ENCODE data around the gene POMT1. TPM values are rescaled to one million over a fixed set of nuclear protein-coding genes. Genes with fewer than 3 reads are reported as not detected.

Gene POMT1
- total RNA-seq, 1 experiment from 2014 or later = 15.8 TPM

DNA sequence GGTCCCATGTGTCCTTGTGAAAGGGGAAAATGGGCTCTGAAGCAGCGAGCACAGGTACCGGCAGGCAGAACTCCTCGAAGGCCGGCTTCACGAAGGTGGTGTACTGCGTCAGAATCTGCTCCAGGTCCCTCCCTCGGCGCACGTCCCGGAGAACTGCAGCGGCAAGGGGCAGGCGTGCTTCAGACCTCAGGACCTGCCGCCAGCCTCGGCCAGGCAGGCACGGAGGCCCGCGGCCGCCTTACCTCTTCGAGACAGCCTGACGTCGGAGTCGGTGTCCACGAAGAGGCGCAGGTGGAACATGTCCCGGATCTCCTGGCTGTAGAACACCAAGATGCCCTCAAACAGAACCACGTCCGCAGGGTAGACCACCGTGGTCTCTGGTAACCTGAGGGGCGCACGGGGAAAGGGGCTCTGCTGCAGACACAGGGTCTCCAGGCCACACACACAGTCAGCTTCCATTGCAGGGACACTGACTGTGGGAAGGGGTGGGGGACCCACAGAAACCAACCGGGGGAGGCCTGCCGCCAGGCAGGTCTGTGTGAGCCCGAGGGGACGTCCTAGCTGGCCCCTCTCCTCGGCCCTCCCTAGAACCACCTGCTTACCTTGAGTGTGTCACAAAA, 26.3 kb downstream of the POMT1 start:
- CTCF ChIA-PET = interaction anchor here (0.7 kb wide), 1 partner anchor 1644 kb away, joined by 3 read pairs; no protein-coding TSS in a partner anchor
- no TSS peak for BruUV-seq (replicated peaks)
- no peak overlapping the region for H3K4me3 Mint-ChIP-seq (ENCODE audit: low read depth, unreplicated experiment)
- intact Hi-C loops (cut with micrococcal nuclease; ENCODE audit: unreplicated experiment) = no loop called here
- no peaks in the 10 kb centered on the region for H3K4me1 Mint-ChIP-seq (ENCODE audit: low read depth, unreplicated experiment)
- TF ChIP-seq, protein P1, sequence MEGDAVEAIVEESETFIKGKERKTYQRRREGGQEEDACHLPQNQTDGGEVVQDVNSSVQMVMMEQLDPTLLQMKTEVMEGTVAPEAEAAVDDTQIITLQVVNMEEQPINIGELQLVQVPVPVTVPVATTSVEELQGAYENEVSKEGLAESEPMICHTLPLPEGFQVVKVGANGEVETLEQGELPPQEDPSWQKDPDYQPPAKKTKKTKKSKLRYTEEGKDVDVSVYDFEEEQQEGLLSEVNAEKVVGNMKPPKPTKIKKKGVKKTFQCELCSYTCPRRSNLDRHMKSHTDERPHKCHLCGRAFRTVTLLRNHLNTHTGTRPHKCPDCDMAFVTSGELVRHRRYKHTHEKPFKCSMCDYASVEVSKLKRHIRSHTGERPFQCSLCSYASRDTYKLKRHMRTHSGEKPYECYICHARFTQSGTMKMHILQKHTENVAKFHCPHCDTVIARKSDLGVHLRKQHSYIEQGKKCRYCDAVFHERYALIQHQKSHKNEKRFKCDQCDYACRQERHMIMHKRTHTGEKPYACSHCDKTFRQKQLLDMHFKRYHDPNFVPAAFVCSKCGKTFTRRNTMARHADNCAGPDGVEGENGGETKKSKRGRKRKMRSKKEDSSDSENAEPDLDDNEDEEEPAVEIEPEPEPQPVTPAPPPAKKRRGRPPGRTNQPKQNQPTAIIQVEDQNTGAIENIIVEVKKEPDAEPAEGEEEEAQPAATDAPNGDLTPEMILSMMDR (IDR thresholded peaks at IDR 0.05; ENCODE audit: unreplicated experiment) = no peak
- H3K27ac Mint-ChIP-seq (ENCODE audit: unreplicated experiment) = no peak overlapping the region
- H3K27me3 Mint-ChIP-seq (ENCODE audit: unreplicated experiment) = no peaks in the 10 kb centered on the region
- peaks cover 19% of the 10 kb centered on the region for H3K36me3 Mint-ChIP-seq (ENCODE audit: insufficient read depth, unreplicated experiment)
- DNase-seq = no peak
- H3K9me3 Mint-ChIP-seq (ENCODE audit: low read depth, unreplicated experiment) = no peaks in the 10 kb centered on the region

DNA sequence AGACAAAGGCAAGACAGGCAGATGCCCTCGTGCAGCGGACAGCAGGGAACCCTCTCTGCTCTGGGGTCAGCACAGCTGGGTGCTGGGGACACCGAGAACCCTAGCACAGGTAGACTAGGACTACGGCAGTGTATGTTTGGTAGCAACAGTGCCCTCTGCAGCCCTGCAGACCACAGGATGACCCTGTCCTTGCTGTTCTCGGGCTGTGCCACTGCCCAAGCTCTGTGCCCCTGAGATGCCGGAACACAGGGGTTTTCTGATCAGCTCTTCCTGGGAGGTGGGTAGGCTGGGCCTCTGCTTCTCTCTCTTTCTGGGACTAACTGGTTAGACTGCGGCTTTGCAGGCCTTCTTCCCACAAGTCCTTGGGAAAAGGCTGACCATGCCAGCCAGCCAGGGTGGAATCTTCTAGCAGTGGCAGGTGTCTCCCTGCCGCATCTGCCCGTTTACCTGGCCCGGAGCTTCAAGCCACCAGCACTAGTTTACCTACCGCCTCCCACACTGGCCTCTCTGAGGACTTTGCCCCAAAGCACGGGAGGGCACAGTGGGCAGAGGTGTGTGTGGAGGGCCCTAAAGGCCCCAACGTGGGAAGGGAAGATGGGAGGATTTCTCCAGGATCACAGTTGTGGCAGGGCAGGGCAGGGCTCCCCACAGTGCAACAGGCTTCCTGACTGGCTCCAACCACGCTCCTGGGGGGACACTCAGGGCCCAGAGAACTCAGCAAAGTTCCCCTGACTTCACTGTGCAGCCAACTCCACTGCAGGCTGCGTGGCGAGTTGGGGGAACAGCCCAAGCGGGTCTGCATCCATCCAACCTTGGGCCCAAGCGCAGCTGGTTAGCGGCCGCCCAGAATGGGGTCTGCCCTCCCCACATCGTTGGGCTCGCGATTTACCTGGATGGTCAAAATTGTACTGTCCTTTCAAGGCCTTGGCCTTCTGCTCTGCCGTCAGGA, 27.2 kb downstream of the POMT1 start:
- Mint-ChIP-seq H3K4me1 (ENCODE audit: low read depth, unreplicated experiment) (no peaks in the 10 kb centered on the region), H3K4me3 (ENCODE audit: low read depth, unreplicated experiment) (peak overlapping the region; percentile 70), H3K27ac (ENCODE audit: unreplicated experiment) (no peak overlapping the region), H3K27me3 (ENCODE audit: unreplicated experiment) (no peaks in the 10 kb centered on the region), H3K36me3 (ENCODE audit: insufficient read depth, unreplicated experiment) (peaks cover 15% of the 10 kb centered on the region), H3K9me3 (ENCODE audit: low read depth, unreplicated experiment) (no peaks in the 10 kb centered on the region)
- intact Hi-C loops (cut with micrococcal nuclease; ENCODE audit: unreplicated experiment) = no loop called here
- no TSS peak for BruUV-seq (replicated peaks)
- CTCF ChIA-PET = interaction anchor here (0.7 kb wide), 1 partner anchor 1645 kb away, joined by 3 read pairs; no protein-coding TSS in a partner anchor
- TF ChIP-seq, protein P1 (IDR thresholded peaks at IDR 0.05; ENCODE audit: unreplicated experiment) = no peak
- no peak for DNase-seq

DNA sequence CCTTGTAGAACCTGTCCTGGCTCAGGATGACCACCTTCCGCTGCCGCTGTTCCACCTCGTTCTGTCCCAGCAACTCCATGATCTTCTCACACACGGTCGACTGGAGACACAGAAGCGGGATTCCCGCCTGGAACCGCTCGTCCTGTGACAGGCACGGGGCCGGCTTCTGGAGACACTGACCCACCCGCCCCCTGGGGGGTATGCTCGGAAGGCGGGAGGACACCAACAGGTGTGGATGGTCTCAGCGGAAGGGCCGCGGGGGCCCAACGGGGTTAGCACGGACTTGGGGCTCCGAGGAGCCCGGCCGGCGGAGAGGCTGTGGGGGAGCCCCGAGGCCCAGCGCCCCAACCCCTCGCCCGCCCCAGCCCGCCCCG, 27.8 kb downstream of the POMT1 start:
- TF ChIP-seq, protein P1 (IDR thresholded peaks at IDR 0.05; ENCODE audit: unreplicated experiment) = peak; percentile 21

DNA sequence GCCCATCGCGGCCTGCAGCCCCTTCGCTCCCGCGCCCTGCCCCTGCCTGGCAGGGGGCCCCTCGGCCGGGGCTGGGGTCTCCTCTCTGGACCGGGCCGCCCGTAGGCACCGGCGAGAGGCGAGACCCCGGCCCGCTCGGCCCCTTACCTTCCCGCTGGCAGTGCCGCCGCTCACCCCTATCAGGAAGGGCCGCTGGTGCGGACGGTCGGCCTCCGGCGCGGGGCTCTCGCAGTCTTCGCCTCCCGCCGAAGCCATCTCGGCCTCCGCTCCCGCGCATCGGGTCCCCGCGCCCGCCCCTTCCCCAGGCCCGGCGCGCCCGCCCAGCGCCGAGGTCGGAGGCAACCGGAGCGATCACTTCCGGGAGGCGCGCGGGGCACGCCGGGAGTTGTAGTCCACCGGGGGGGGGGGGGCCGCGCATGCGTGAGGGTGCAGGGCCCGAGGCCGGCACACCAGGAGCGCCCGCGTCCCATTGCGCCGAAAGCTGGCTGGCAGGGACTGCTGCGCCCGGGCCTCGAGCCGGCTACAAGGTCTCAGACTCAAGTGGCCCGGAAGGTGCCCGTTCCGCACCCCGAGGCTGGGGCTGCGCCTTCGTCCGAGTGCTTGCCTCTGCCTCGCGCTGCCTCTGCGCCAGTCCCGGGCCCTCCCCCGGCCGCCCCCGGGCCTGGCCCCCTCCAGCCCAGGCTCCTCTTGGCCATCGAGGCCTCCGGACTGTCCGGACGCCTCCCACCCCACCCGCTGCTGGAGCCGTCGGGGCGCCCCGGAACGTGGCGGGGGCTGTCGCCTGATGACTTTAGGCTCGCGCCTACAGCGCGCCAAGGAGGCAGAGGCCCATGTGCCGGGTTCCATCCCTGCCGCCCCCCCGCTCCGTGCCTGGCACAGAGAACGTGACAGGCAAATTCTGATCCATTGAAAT, 28.5 kb downstream of the POMT1 start, which contains the start of gene UCK1:
TSS of gene UCK1 (minus strand) at position 344 of the 913 bp plus-strand sequence. CDS start at position 255, 89 bp downstream.
- TF ChIP-seq, protein P1 (IDR thresholded peaks at IDR 0.05; ENCODE audit: unreplicated experiment) = no peak
- BruUV-seq (replicated peaks) = no TSS peak
- DNase-seq = peak; percentile 67
- H3K4me3 Mint-ChIP-seq (ENCODE audit: low read depth, unreplicated experiment) = peak within 1 kb of the TSS; percentile 70
- peaks cover 15% of the 10 kb centered on the region for H3K36me3 Mint-ChIP-seq (ENCODE audit: insufficient read depth, unreplicated experiment)
- H3K27ac Mint-ChIP-seq (ENCODE audit: unreplicated experiment) = no peak within 1 kb of the TSS
- no peaks in the 10 kb centered on the region for H3K9me3 Mint-ChIP-seq (ENCODE audit: low read depth, unreplicated experiment)
- intact Hi-C loops (cut with micrococcal nuclease; ENCODE audit: unreplicated experiment) = no loop called here
- CTCF ChIA-PET = interaction anchor here (0.7 kb wide), 1 partner anchor 197 kb away, joined by 3 read pairs; no protein-coding TSS in a partner anchor
- H3K27me3 Mint-ChIP-seq (ENCODE audit: unreplicated experiment) = no peaks in the 10 kb centered on the region
- H3K4me1 Mint-ChIP-seq (ENCODE audit: low read depth, unreplicated experiment) = no peaks in the 10 kb centered on the region

More for the DNA sequence above, 27.8 kb downstream of the POMT1 start:
- H3K9me3 Mint-ChIP-seq (ENCODE audit: low read depth, unreplicated experiment) = no peaks in the 10 kb centered on the region
- CTCF ChIA-PET = no interaction called here
- intact Hi-C loops (cut with micrococcal nuclease; ENCODE audit: unreplicated experiment) = no loop called here
- H3K27me3 Mint-ChIP-seq (ENCODE audit: unreplicated experiment) = no peaks in the 10 kb centered on the region
- H3K4me1 Mint-ChIP-seq (ENCODE audit: low read depth, unreplicated experiment) = no peaks in the 10 kb centered on the region
- H3K27ac Mint-ChIP-seq (ENCODE audit: unreplicated experiment) = no peak overlapping the region
- peak overlapping the region; percentile 70 for H3K4me3 Mint-ChIP-seq (ENCODE audit: low read depth, unreplicated experiment)
- peaks cover 15% of the 10 kb centered on the region for H3K36me3 Mint-ChIP-seq (ENCODE audit: insufficient read depth, unreplicated experiment)
- DNase-seq = peak; percentile 41
- no TSS peak for BruUV-seq (replicated peaks)
